ENCODE data around the gene SUZ12. TPM values are rescaled to one million over a fixed set of nuclear protein-coding genes. Genes with fewer than 3 reads are reported as not detected.
"Not testable (repeated sequence)": the region's sequence is repeated elsewhere in the genome, so short reads cannot be mapped to it uniquely, and the experiment has no call there.

SUZ12 gene
- total and polyA plus RNA-seq, 2 of the 4 experiments (the other 2 are of a cell fraction), result 12.2 to 12.3 TPM

GRCh38 chr17:32041306-32041875, 104.6 kb downstream of the SUZ12 start:
- H3K79me1 ChIP-seq (ENCODE audit: low read depth in 1 of 2, low read length in 2 of 2); dilution Hi-C loops (cut with HindIII; ENCODE audit: low sequenced_read_pairs, unreplicated experiment); H4K5ac ChIP-seq (ENCODE audit: low read depth, low read length); CTCF ChIA-PET; H3K4me3 ChIP-seq (ENCODE audit: insufficient read depth, low read depth, low read length); H3K4me1 ChIP-seq (ENCODE audit: control insufficient read depth, insufficient read depth, low read length); DNase-seq; H4K20me1 ChIP-seq (ENCODE audit: insufficient read depth, low read length); H3K27ac ChIP-seq (ENCODE audit: insufficient read depth, low read length); in situ Hi-C loops (cut with MboI; ENCODE audit: low sequenced_read_pairs); H3K56ac ChIP-seq (ENCODE audit: extremely low read depth, insufficient read depth, low read length); ATAC-seq (ENCODE audit: low read depth); H3K4ac ChIP-seq (ENCODE audit: low read depth, low read length); POLR2A ChIA-PET (ENCODE audit: unreplicated experiment); intact Hi-C loops (cut with micrococcal nuclease); H2BK5ac ChIP-seq (ENCODE audit: low read depth, low read length, poor library complexity, severe bottlenecking); H3K4me2 ChIP-seq (ENCODE audit: low read depth, low read length); H2AK5ac ChIP-seq (ENCODE audit: low read depth, low read length); BruUV-seq (replicated peaks); H2AFZ ChIP-seq (replicated peaks; ENCODE audit: low read length, poor library complexity); H2BK20ac ChIP-seq (ENCODE audit: low read depth, low read length); H3K9ac ChIP-seq (ENCODE audit: low read depth, low read length); H2BK120ac ChIP-seq (ENCODE audit: low read depth, low read length); H3K18ac ChIP-seq (ENCODE audit: low read depth, low read length); H2BK15ac ChIP-seq (ENCODE audit: low read depth, low read length); H4K91ac ChIP-seq (ENCODE audit: insufficient read depth, low read depth, low read length); H3K9me3 ChIP-seq (ENCODE audit: control insufficient read depth, insufficient read depth, low read length); H3K23ac ChIP-seq (ENCODE audit: low read depth, low read length); H3K14ac ChIP-seq (replicated peaks; ENCODE audit: low read depth, low read length); H3K27me3 ChIP-seq (ENCODE audit: control insufficient read depth, insufficient read depth, low read length); H2AK9ac ChIP-seq (replicated peaks; ENCODE audit: low read depth, low read length, poor library complexity); H4K8ac ChIP-seq (ENCODE audit: low read depth in 2 of 2, low read length in 2 of 2); H3K9me1 ChIP-seq (ENCODE audit: insufficient read depth, low read length): not testable (repeated sequence)
- 90% methylated on average over 2 of the region's 19 CpGs; no CpG with 5 or more reads in 1 of the 2 experiments for WGBS, 2 experiments (ENCODE audit: extremely low coverage in 2 of 2, insufficient read length in 1 of 2)
- H3K36me3 ChIP-seq (ENCODE audit: control insufficient read depth, insufficient read depth, low read length), result peaks cover 19% of the 10 kb centered on the region

GRCh38 chr17:32042266-32042665, 105.5 kb downstream of the SUZ12 start:
- intact Hi-C loops (cut with micrococcal nuclease); H3K14ac ChIP-seq (replicated peaks; ENCODE audit: low read depth, low read length); H3K9me1 ChIP-seq (ENCODE audit: insufficient read depth, low read length); H3K4me1 ChIP-seq (ENCODE audit: control insufficient read depth, insufficient read depth, low read length); CTCF ChIA-PET; H3K9me3 ChIP-seq (ENCODE audit: control insufficient read depth, insufficient read depth, low read length); H3K27ac ChIP-seq (ENCODE audit: insufficient read depth, low read length); H4K8ac ChIP-seq (ENCODE audit: low read depth in 2 of 2, low read length in 2 of 2); H3K56ac ChIP-seq (ENCODE audit: extremely low read depth, insufficient read depth, low read length); H2BK120ac ChIP-seq (ENCODE audit: low read depth, low read length); H2BK5ac ChIP-seq (ENCODE audit: low read depth, low read length, poor library complexity, severe bottlenecking); H3K4me2 ChIP-seq (ENCODE audit: low read depth, low read length); H3K18ac ChIP-seq (ENCODE audit: low read depth, low read length); H4K20me1 ChIP-seq (ENCODE audit: insufficient read depth, low read length); dilution Hi-C loops (cut with HindIII; ENCODE audit: low sequenced_read_pairs, unreplicated experiment); ATAC-seq (ENCODE audit: low read depth); H4K91ac ChIP-seq (ENCODE audit: insufficient read depth, low read depth, low read length); H3K4ac ChIP-seq (ENCODE audit: low read depth, low read length); H3K4me3 ChIP-seq (ENCODE audit: insufficient read depth, low read depth, low read length); H3K27me3 ChIP-seq (ENCODE audit: control insufficient read depth, insufficient read depth, low read length); in situ Hi-C loops (cut with MboI; ENCODE audit: low sequenced_read_pairs); H3K9ac ChIP-seq (ENCODE audit: low read depth, low read length); DNase-seq; H2AK9ac ChIP-seq (replicated peaks; ENCODE audit: low read depth, low read length, poor library complexity); H2BK15ac ChIP-seq (ENCODE audit: low read depth, low read length); H3K79me1 ChIP-seq (ENCODE audit: low read depth in 1 of 2, low read length in 2 of 2); POLR2A ChIA-PET (ENCODE audit: unreplicated experiment); BruUV-seq (replicated peaks); H2AK5ac ChIP-seq (ENCODE audit: low read depth, low read length); H4K5ac ChIP-seq (ENCODE audit: low read depth, low read length); H3K23ac ChIP-seq (ENCODE audit: low read depth, low read length); H2AFZ ChIP-seq (replicated peaks; ENCODE audit: low read length, poor library complexity); H2BK20ac ChIP-seq (ENCODE audit: low read depth, low read length): not testable (repeated sequence)
- H3K36me3 ChIP-seq (ENCODE audit: control insufficient read depth, insufficient read depth, low read length), result peaks cover 16% of the 10 kb centered on the region
- 98% methylated on average over 6 of the region's 11 CpGs; no CpG with 5 or more reads in 1 of the 2 experiments for WGBS, 2 experiments (ENCODE audit: extremely low coverage in 2 of 2, insufficient read length in 1 of 2)

Data from IMR-90 (cell line).